Gastrocnemius medialis (tissue), 4 donors: ENCODE measurements around the gene RAI1. TPM values are rescaled to one million over a fixed set of nuclear protein-coding genes. Genes with fewer than 3 reads are reported as not detected.

ENCODE experiments used
- ATAC-seq, 2 donors: fragments of 150-250 bp; one replicate each; pipeline ENCODE4 v1.9.1; 2016
- DNase-seq, 2 donors: peaks; one replicate each; pipeline ENCODE4 v3.0.0-alpha.2; 2019
- H3K27ac ChIP-seq, 4 donors: fragments of 200-600 bp; sonication (generic); 1 replicate in 1 of 4; 2 replicates in 3 of 4; pipeline ENCODE4 v1.5.1; 2016 to 2018; ENCODE audit warnings: mild to moderate bottlenecking in 2 of 4, moderate library complexity in 1 of 4
- H3K27me3 ChIP-seq, 3 donors: fragments of 200-600 bp; sonication (generic) in 2 of 3; 1 replicate in 1 of 3; 2 replicates in 2 of 3; pipeline versions ENCODE4 v1.5.1 to v1.6.0; 2016 to 2019; ENCODE audit warnings: mild to moderate bottlenecking in 1 of 3, moderate library complexity in 1 of 3
- H3K36me3 ChIP-seq, 2 donors: fragments of 200-600 bp; sonication (generic) in 1 of 2; one replicate each; pipeline ENCODE4 v1.5.1; 2017 to 2018
- H3K4me1 ChIP-seq, 2 donors: fragments of 200-600 bp; sonication (generic) in 1 of 2; one replicate each; pipeline ENCODE4 v1.5.1; 2016 to 2017; ENCODE audit warnings: mild to moderate bottlenecking in 2 of 2
- H3K4me3 ChIP-seq, 4 donors: fragments of 200-600 bp; sonication (generic) in 3 of 4; 1 replicate in 1 of 4; 2 replicates in 3 of 4; pipeline ENCODE4 v1.5.1; 2016 to 2019; ENCODE audit warnings: mild to moderate bottlenecking in 2 of 4
- H3K9me3 ChIP-seq, 3 donors: fragments of 200-600 bp; sonication (generic) in 2 of 3; 1 replicate in 1 of 3; 2 replicates in 2 of 3; pipeline ENCODE4 v1.5.1; 2016 to 2019
- CTCF ChIP-seq, 5 experiments: fragments of 450-650 bp in 3 of 5; fragments of 200-600 bp in 2 of 5; sonication (generic) in 2 of 5; IDR thresholded peaks in 4 of 5; conservative IDR thresholded peaks in 1 of 5; 1 replicate in 4 of 5; 2 replicates in 1 of 5; pipeline ENCODE4 v1.5.1; 2016 to 2019; ENCODE audit warnings: antibody characterized with exemption in 5 of 5, mild to moderate bottlenecking in 3 of 5, moderate library complexity in 3 of 5
- POLR2A ChIP-seq, 2 donors: fragments of 450-650 bp; IDR thresholded peaks; one replicate each; pipeline ENCODE4 v1.6.1; 2017; ENCODE audit warnings: antibody characterized with exemption in 2 of 2, mild to moderate bottlenecking in 2 of 2, moderate library complexity in 2 of 2
- in situ Hi-C, 4 donors: fragments of 200-750 bp; cut with MboI; loops; one replicate each; pipeline versions ENCODE4 v1.15.0 to v1.8.0; 2017; ENCODE audit warnings: low sequenced_read_pairs in 4 of 4
- intact Hi-C: fragments of 100-400 bp; cut with DNase I; formaldehyde crosslinking; loops from one replicate; pipeline ENCODE4 v1.15.1; 2023; ENCODE audit warnings: low total_unique reads
- total RNA-seq, 4 donors: library from RNA; depleted of rRNA; stranded (reverse); fragments of >200 nt; gene quantifications; one replicate each; pipeline versions ENCODE4 v1.1.0 to v1.2.3, GENCODE V29; 2016

Gene RAI1
- total RNA-seq, 4 donors from 2014 or later: 2.1 to 6.7 (median 4.3) TPM

GRCh38 chr17:17800504-17801021 lies 119.3 kb downstream of the RAI1 start:
- peak in 1 of 2 donors; percentile 35 for ATAC-seq

GRCh38 chr17:17801800-17802481 lies 120.7 kb downstream of the RAI1 start:
- Histone ChIP-seq H3K4me1 (peaks cover 12 to 14% of the 10 kb centered on the region in 2 donors), H3K9me3 (no peaks in the 10 kb centered on the region), H3K27ac (no peak overlapping the region), H3K4me3 (no peak overlapping the region), H3K36me3 (peaks cover 0 to 7% of the 10 kb centered on the region in 2 donors), H3K27me3 (no peaks in the 10 kb centered on the region)
- no peak for ATAC-seq
- TF ChIP-seq CTCF (IDR thresholded peaks at IDR 0.05 in 4 of 5, conservative IDR thresholded peaks at IDR 0.05 in 1 of 5) (no peak), POLR2A (IDR thresholded peaks at IDR 0.05) (no peak)
- intact Hi-C loops (no loop called here), in situ Hi-C loops (loop anchor here in 2 of 4 donors (5.0 to 10.0 kb wide), 2 partner anchors 55 to 63 kb away; no protein-coding TSS in a partner anchor)
- no peak for DNase-seq

More at GRCh38 chr17:17800504-17801021, 119.3 kb downstream of the RAI1 start:
- intact Hi-C loops: no loop called here
- in situ Hi-C loops: loop anchor here in 2 of 4 donors (5.0 to 10.0 kb wide), 2 partner anchors 57 to 64 kb away; no protein-coding TSS in a partner anchor
- H3K9me3 ChIP-seq: no peaks in the 10 kb centered on the region
- no peak overlapping the region for H3K27ac ChIP-seq
- no peaks in the 10 kb centered on the region for H3K27me3 ChIP-seq
- TF ChIP-seq POLR2A (IDR thresholded peaks at IDR 0.05): no peak
- TF ChIP-seq CTCF (IDR thresholded peaks at IDR 0.05 in 4 of 5, conservative IDR thresholded peaks at IDR 0.05 in 1 of 5): no peak
- H3K4me1 ChIP-seq: peaks cover 5 to 6% of the 10 kb centered on the region in 2 donors
- H3K4me3 ChIP-seq: no peak overlapping the region
- DNase-seq: no peak
- H3K36me3 ChIP-seq: peaks cover 0 to 7% of the 10 kb centered on the region in 2 donors

GRCh38 chr17:17804007-17804406 lies 122.7 kb downstream of the RAI1 start:
- no peaks in the 10 kb centered on the region for H3K9me3 ChIP-seq
- no peak for TF ChIP-seq POLR2A (IDR thresholded peaks at IDR 0.05)
- no peak for TF ChIP-seq CTCF (IDR thresholded peaks at IDR 0.05 in 4 of 5, conservative IDR thresholded peaks at IDR 0.05 in 1 of 5)
- peaks cover 0 to 7% of the 10 kb centered on the region in 2 donors for H3K36me3 ChIP-seq
- H3K4me3 ChIP-seq: no peak overlapping the region
- H3K27me3 ChIP-seq: no peaks in the 10 kb centered on the region
- H3K27ac ChIP-seq: no peak overlapping the region
- intact Hi-C loops (no loop called here), in situ Hi-C loops (loop anchor here in 2 of 4 donors (5.0 to 10.0 kb wide), 2 partner anchors 53 to 61 kb away; no protein-coding TSS in a partner anchor)
- ATAC-seq: no peak
- no peak for DNase-seq
- H3K4me1 ChIP-seq: peaks cover 9 to 14% of the 10 kb centered on the region in 2 donors

- Histone ChIP-seq H3K4me1 (peaks cover 9 to 14% of the 10 kb centered on the region in 2 donors), H3K27me3 (no peaks in the 10 kb centered on the region), H3K4me3 (no peak overlapping the region), H3K36me3 (peaks cover 0 to 7% of the 10 kb centered on the region in 2 donors), H3K9me3 (no peaks in the 10 kb centered on the region), H3K27ac (peak overlapping the region in 2 of 4 donors; percentile 31 to 46)
- TF ChIP-seq POLR2A (IDR thresholded peaks at IDR 0.05): no peak
- ATAC-seq (peak in 1 of 2 donors; percentile 39), DNase-seq (no peak)
- in situ Hi-C loops (loop anchor here in 2 of 4 donors (5.0 to 10.0 kb wide), 2 partner anchors 52 to 59 kb away; no protein-coding TSS in a partner anchor), intact Hi-C loops (no loop called here)
These were observed 124.3 kb downstream of the RAI1 start for GRCh38 chr17:17805575-17805974.

- peak overlapping the region in 2 of 4 donors; percentile 31 to 46 for H3K27ac ChIP-seq
These were observed 124.8 kb downstream of the RAI1 start for GRCh38 chr17:17806035-17806434.

More at GRCh38 chr17:17806035-17806434, 124.8 kb downstream of the RAI1 start:
- in situ Hi-C loops: loop anchor here in 2 of 4 donors (5.0 to 10.0 kb wide), 2 partner anchors 51 to 59 kb away; no protein-coding TSS in a partner anchor
- peaks cover 9 to 14% of the 10 kb centered on the region in 2 donors for H3K4me1 ChIP-seq
- H3K36me3 ChIP-seq: peaks cover 0 to 7% of the 10 kb centered on the region in 2 donors
- intact Hi-C loops: no loop called here
- no peak overlapping the region for H3K4me3 ChIP-seq
- no peak for ATAC-seq
- no peaks in the 10 kb centered on the region for H3K9me3 ChIP-seq
- H3K27me3 ChIP-seq: no peaks in the 10 kb centered on the region
- DNase-seq: no peak
- TF ChIP-seq POLR2A (IDR thresholded peaks at IDR 0.05): no peak
- no peak for TF ChIP-seq CTCF (IDR thresholded peaks at IDR 0.05 in 4 of 5, conservative IDR thresholded peaks at IDR 0.05 in 1 of 5)
